Gastrocnemius medialis (tissue), 4 donors: ENCODE data around the gene ESR1. TPM values are rescaled to one million over a fixed set of nuclear protein-coding genes. Genes with fewer than 3 reads are reported as not detected.

Source experiments
- ATAC-seq, 2 donors: fragments of 150-250 bp; one replicate each; pipeline ENCODE4 v1.9.1; 2016
- DNase-seq, 2 donors: peaks; one replicate each; pipeline ENCODE4 v3.0.0-alpha.2; 2019
- H3K27ac ChIP-seq, 4 donors: fragments of 200-600 bp; sonication (generic); 1 replicate in 1 of 4; 2 replicates in 3 of 4; pipeline ENCODE4 v1.5.1; 2016 to 2018; ENCODE audit warnings: mild to moderate bottlenecking in 2 of 4, moderate library complexity in 1 of 4
- H3K27me3 ChIP-seq, 3 donors: fragments of 200-600 bp; sonication (generic) in 2 of 3; 1 replicate in 1 of 3; 2 replicates in 2 of 3; pipeline versions ENCODE4 v1.5.1 to v1.6.0; 2016 to 2019; ENCODE audit warnings: mild to moderate bottlenecking in 1 of 3, moderate library complexity in 1 of 3
- H3K36me3 ChIP-seq, 2 donors: fragments of 200-600 bp; sonication (generic) in 1 of 2; one replicate each; pipeline ENCODE4 v1.5.1; 2017 to 2018
- H3K4me1 ChIP-seq, 2 donors: fragments of 200-600 bp; sonication (generic) in 1 of 2; one replicate each; pipeline ENCODE4 v1.5.1; 2016 to 2017; ENCODE audit warnings: mild to moderate bottlenecking in 2 of 2
- H3K4me3 ChIP-seq, 4 donors: fragments of 200-600 bp; sonication (generic) in 3 of 4; 1 replicate in 1 of 4; 2 replicates in 3 of 4; pipeline ENCODE4 v1.5.1; 2016 to 2019; ENCODE audit warnings: mild to moderate bottlenecking in 2 of 4
- H3K9me3 ChIP-seq, 3 donors: fragments of 200-600 bp; sonication (generic) in 2 of 3; 1 replicate in 1 of 3; 2 replicates in 2 of 3; pipeline ENCODE4 v1.5.1; 2016 to 2019
- CTCF ChIP-seq, 5 experiments: fragments of 450-650 bp in 3 of 5; fragments of 200-600 bp in 2 of 5; sonication (generic) in 2 of 5; IDR thresholded peaks in 4 of 5; conservative IDR thresholded peaks in 1 of 5; 1 replicate in 4 of 5; 2 replicates in 1 of 5; pipeline ENCODE4 v1.5.1; 2016 to 2019; ENCODE audit warnings: antibody characterized with exemption in 5 of 5, mild to moderate bottlenecking in 3 of 5, moderate library complexity in 3 of 5
- POLR2A ChIP-seq, 2 donors: fragments of 450-650 bp; IDR thresholded peaks; one replicate each; pipeline ENCODE4 v1.6.1; 2017; ENCODE audit warnings: antibody characterized with exemption in 2 of 2, mild to moderate bottlenecking in 2 of 2, moderate library complexity in 2 of 2
- in situ Hi-C, 4 donors: fragments of 200-750 bp; cut with MboI; loops; one replicate each; pipeline versions ENCODE4 v1.15.0 to v1.8.0; 2017; ENCODE audit warnings: low sequenced_read_pairs in 4 of 4
- intact Hi-C: fragments of 100-400 bp; cut with DNase I; formaldehyde crosslinking; loops from one replicate; pipeline ENCODE4 v1.15.1; 2023; ENCODE audit warnings: low total_unique reads
- total RNA-seq, 4 donors: library from RNA; depleted of rRNA; stranded (reverse); fragments of >200 nt; gene quantifications; one replicate each; pipeline versions ENCODE4 v1.1.0 to v1.2.3, GENCODE V29; 2016

The ESR1 gene
- total RNA-seq, 4 donors from 2014 or later, result 0.61 to 1.1 (median 1.1) TPM

DNA sequence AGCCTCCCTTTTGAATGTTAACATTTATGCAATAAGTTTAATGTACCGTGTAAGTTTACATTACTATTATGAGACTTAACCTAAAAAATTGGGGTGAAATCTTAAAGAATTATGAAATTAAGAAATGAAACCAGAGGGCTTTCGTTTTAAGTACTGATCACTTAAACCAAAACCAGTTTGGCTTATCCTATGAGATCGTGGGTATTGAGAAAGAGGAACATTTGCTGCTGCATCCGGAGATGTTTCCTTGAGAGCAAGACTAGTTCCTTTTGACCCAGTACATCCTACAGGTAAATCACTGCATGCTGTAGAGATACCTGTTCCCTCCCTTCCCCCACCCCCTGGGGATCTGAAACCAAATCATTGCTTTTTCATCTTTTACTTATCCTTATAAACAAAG, 201.3 kb downstream of the ESR1 start:
- no peaks in the 10 kb centered on the region for H3K4me1 ChIP-seq
- TF ChIP-seq POLR2A (IDR thresholded peaks at IDR 0.05) (no peak), CTCF (IDR thresholded peaks at IDR 0.05 in 4 of 5, conservative IDR thresholded peaks at IDR 0.05 in 1 of 5) (no peak)
- no peaks in the 10 kb centered on the region for H3K27me3 ChIP-seq
- no peaks in the 10 kb centered on the region for H3K9me3 ChIP-seq
- intact Hi-C loops, result no loop called here
- no peaks in the 10 kb centered on the region for H3K36me3 ChIP-seq
- in situ Hi-C loops, result no loop called here
- DNase-seq (no peak), ATAC-seq (no peak)
- no peak overlapping the region for H3K27ac ChIP-seq
- H3K4me3 ChIP-seq, result no peak overlapping the region

DNA sequence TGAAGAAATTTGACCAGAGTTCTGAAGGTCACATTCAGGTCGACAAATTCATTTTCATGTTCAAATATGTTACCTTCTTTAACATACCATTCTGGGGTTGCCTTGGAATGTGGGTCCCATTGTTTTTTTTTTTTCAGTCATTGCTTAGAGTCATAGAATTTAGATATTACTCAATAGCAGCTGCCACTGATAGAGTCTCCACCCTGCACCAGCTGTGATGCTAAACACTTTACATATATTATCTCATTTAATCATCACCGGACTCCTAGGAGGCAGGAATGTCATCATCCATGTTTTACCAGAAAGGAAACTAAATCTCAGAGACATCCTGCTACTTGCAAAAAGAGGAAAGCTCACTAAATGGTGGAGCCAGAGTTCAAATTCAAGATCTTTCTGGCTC, 204.7 kb downstream of the ESR1 start:
- H3K9me3 ChIP-seq, result no peaks in the 10 kb centered on the region
- H3K36me3 ChIP-seq, result no peaks in the 10 kb centered on the region
- H3K4me3 ChIP-seq, result no peak overlapping the region
- H3K27ac ChIP-seq, result no peak overlapping the region
- in situ Hi-C loops (no loop called here), intact Hi-C loops (no loop called here)
- H3K27me3 ChIP-seq, result no peaks in the 10 kb centered on the region
- no peak for TF ChIP-seq CTCF (IDR thresholded peaks at IDR 0.05 in 4 of 5, conservative IDR thresholded peaks at IDR 0.05 in 1 of 5)
- TF ChIP-seq POLR2A (IDR thresholded peaks at IDR 0.05), result no peak
- no peaks in the 10 kb centered on the region for H3K4me1 ChIP-seq
- DNase-seq (no peak), ATAC-seq (no peak)

- no peaks in the 10 kb centered on the region for H3K9me3 ChIP-seq
- H3K27ac ChIP-seq, result no peak overlapping the region
- in situ Hi-C loops (no loop called here), intact Hi-C loops (no loop called here)
- DNase-seq (no peak), ATAC-seq (no peak)
- no peak for TF ChIP-seq POLR2A (IDR thresholded peaks at IDR 0.05)
- no peak for TF ChIP-seq CTCF (IDR thresholded peaks at IDR 0.05 in 4 of 5, conservative IDR thresholded peaks at IDR 0.05 in 1 of 5)
- no peaks in the 10 kb centered on the region for H3K36me3 ChIP-seq
- no peaks in the 10 kb centered on the region for H3K4me1 ChIP-seq
- no peak overlapping the region for H3K4me3 ChIP-seq
- H3K27me3 ChIP-seq, result no peaks in the 10 kb centered on the region
Observed at GRCh38 chr6:152018876-152019275, 211.4 kb downstream of the ESR1 start.

GRCh38 chr6:152022303-152022702, 214.8 kb downstream of the ESR1 start:
- Histone ChIP-seq H3K4me3 (no peak overlapping the region), H3K27me3 (no peaks in the 10 kb centered on the region), H3K27ac (no peak overlapping the region), H3K36me3 (no peaks in the 10 kb centered on the region), H3K9me3 (no peaks in the 10 kb centered on the region), H3K4me1 (peaks cover 4 to 6% of the 10 kb centered on the region in 2 donors)
- no peak for DNase-seq
- TF ChIP-seq POLR2A (IDR thresholded peaks at IDR 0.05), result no peak
- no peak for TF ChIP-seq CTCF (IDR thresholded peaks at IDR 0.05 in 4 of 5, conservative IDR thresholded peaks at IDR 0.05 in 1 of 5)
- in situ Hi-C loops (no loop called here), intact Hi-C loops (no loop called here)
- ATAC-seq, result no peak

GRCh38 chr6:152023613-152024012, 216.1 kb downstream of the ESR1 start:
- TF ChIP-seq POLR2A (IDR thresholded peaks at IDR 0.05) (no peak), CTCF (IDR thresholded peaks at IDR 0.05 in 4 of 5, conservative IDR thresholded peaks at IDR 0.05 in 1 of 5) (no peak)
- Histone ChIP-seq H3K27me3 (no peaks in the 10 kb centered on the region), H3K4me1 (peaks cover 4 to 6% of the 10 kb centered on the region in 2 donors), H3K4me3 (no peak overlapping the region), H3K36me3 (no peaks in the 10 kb centered on the region), H3K27ac (no peak overlapping the region), H3K9me3 (no peaks in the 10 kb centered on the region)
- ATAC-seq (no peak), DNase-seq (no peak)
- intact Hi-C loops (no loop called here), in situ Hi-C loops (no loop called here)
